ENCODE data around the gene MON2. TPM values are rescaled to one million over a fixed set of nuclear protein-coding genes. Genes with fewer than 3 reads are reported as not detected.

Gene MON2
- total RNA-seq, 1 donor from 2014 or later: 21.3 TPM

GRCh38 chr12:62631471-62632410 is 165.1 kb downstream of the MON2 start:
- Histone ChIP-seq H3K4me3 (ENCODE audit: low read depth, low read length) (peak overlapping the region; percentile 50), H3K27me3 (ENCODE audit: control insufficient read depth, insufficient read depth, low read length) (no peaks in the 10 kb centered on the region), H3K36me3 (ENCODE audit: control insufficient read depth, insufficient read depth, low read length) (no peaks in the 10 kb centered on the region)
- FAIRE-seq (no peak), DNase-seq (ENCODE audit: low read depth) (peak; percentile 50)
- TF ChIP-seq CTCF (IDR thresholded peaks at IDR 0.05; ENCODE audit: insufficient read depth, low read length, severe bottlenecking): peak; percentile 56

- Histone ChIP-seq H3K36me3 (ENCODE audit: control insufficient read depth, insufficient read depth, low read length) (no peaks in the 10 kb centered on the region), H3K27me3 (ENCODE audit: control insufficient read depth, insufficient read depth, low read length) (no peaks in the 10 kb centered on the region), H3K4me3 (ENCODE audit: low read depth, low read length) (peak overlapping the region; percentile 50)
- no peak for TF ChIP-seq CTCF (IDR thresholded peaks at IDR 0.05; ENCODE audit: insufficient read depth, low read length, severe bottlenecking)
- no peak for DNase-seq (ENCODE audit: low read depth)
- no peak for FAIRE-seq
Measured at GRCh38 chr12:62632411-62632918, 165.8 kb downstream of the MON2 start.

GRCh38 chr12:62635649-62636048 is 169.0 kb downstream of the MON2 start:
- Histone ChIP-seq H3K36me3 (ENCODE audit: control insufficient read depth, insufficient read depth, low read length) (no peaks in the 10 kb centered on the region), H3K4me3 (ENCODE audit: low read depth, low read length) (no peak overlapping the region), H3K27me3 (ENCODE audit: control insufficient read depth, insufficient read depth, low read length) (no peaks in the 10 kb centered on the region)
- FAIRE-seq (no peak), DNase-seq (ENCODE audit: low read depth) (no peak)
- no peak for TF ChIP-seq CTCF (IDR thresholded peaks at IDR 0.05; ENCODE audit: insufficient read depth, low read length, severe bottlenecking)

- FAIRE-seq (no peak), DNase-seq (ENCODE audit: low read depth) (no peak)
- no peak for TF ChIP-seq CTCF (IDR thresholded peaks at IDR 0.05; ENCODE audit: insufficient read depth, low read length, severe bottlenecking)
- H3K27me3 ChIP-seq (ENCODE audit: control insufficient read depth, insufficient read depth, low read length): no peaks in the 10 kb centered on the region
- no peak overlapping the region for H3K4me3 ChIP-seq (ENCODE audit: low read depth, low read length)
- no peaks in the 10 kb centered on the region for H3K36me3 ChIP-seq (ENCODE audit: control insufficient read depth, insufficient read depth, low read length)
Measured at GRCh38 chr12:62637679-62638078, 171.1 kb downstream of the MON2 start.

- no peaks in the 10 kb centered on the region for H3K27me3 ChIP-seq (ENCODE audit: control insufficient read depth, insufficient read depth, low read length)
- H3K36me3 ChIP-seq (ENCODE audit: control insufficient read depth, insufficient read depth, low read length): no peaks in the 10 kb centered on the region
- H3K4me3 ChIP-seq (ENCODE audit: low read depth, low read length): no peak overlapping the region
- FAIRE-seq (no peak), DNase-seq (ENCODE audit: low read depth) (no peak)
- no peak for TF ChIP-seq CTCF (IDR thresholded peaks at IDR 0.05; ENCODE audit: insufficient read depth, low read length, severe bottlenecking)
Measured at GRCh38 chr12:62640910-62641448, 174.4 kb downstream of the MON2 start.
